OCI-LY7 (cell line): ENCODE results near the gene HAS3.

Source experiments
- CTCF ChIP-seq: fragments of 200-600 bp; sonication (generic); conservative IDR thresholded peaks from 2 replicates; pipeline ENCODE4 v1.5.1; 2014; ENCODE audit warnings: mild to moderate bottlenecking, antibody characterized with exemption, low read length, moderate library complexity, mixed read lengths
- EZH2phosphoT487 ChIP-seq: fragments of 200-600 bp; sonication (generic); IDR thresholded peaks from 2 replicates; pipeline ENCODE4 v1.6.1; 2018; ENCODE audit warnings: low read depth, borderline replicate concordance, mild to moderate bottlenecking, mixed run types, antibody characterized with exemption, low read length, moderate library complexity, mixed read lengths

DNA sequence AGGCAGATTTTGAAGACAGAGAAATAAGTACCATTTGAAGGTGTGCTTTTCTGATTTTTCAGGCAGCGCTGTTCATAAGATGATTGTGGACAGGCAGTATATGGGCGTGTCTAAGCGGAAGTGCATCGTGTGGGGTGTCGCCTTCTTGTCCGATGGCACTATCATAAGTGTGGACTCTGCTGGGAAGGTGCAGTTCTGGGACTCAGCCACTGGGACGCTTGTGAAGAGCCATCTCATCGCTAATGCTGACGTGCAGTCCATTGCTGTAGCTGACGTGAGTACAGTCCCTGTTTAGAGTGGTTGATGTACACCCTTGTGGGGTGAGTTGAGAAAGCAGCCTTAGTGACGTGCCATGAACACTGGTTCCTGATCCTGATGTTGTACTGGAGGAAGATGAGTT, 37.7 kb downstream of the HAS3 start:
- TF ChIP-seq CTCF (no peak), EZH2phosphoT487 (no peak)
